Activated CD8-positive, alpha-beta memory T cell treated with anti-CD3 and anti-CD28 coated beads, Interleukin-2, amount 50 U/mL, for 4 hours (primary cell): ENCODE measurements around the gene TNFRSF13B.

ENCODE experiments used
- DNase-seq: peaks from one replicate; pipeline ENCODE4 v3.0.0-alpha.2; 2020

The TNFRSF13B gene

DNA sequence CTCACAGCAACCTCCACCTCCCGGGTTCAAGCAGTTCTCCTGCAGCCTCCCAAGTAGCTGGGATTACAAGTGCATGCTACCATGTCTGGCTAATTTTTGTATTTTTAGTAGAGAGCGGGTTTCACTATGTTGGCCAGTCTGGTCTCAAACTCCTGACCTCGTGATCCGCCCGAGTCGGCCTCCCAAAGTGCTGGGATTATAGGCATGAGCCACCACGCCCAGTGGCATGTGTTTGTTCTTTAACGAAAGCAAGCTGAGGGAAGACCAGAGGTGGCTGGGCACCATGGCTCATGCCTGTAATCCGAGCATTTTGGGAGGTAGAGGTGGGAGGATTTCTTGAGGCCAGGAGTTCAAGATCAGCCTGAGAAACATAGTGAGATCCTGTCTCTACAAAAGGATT, 18.1 kb downstream of the TNFRSF13B start:
- no peak for DNase-seq

DNA sequence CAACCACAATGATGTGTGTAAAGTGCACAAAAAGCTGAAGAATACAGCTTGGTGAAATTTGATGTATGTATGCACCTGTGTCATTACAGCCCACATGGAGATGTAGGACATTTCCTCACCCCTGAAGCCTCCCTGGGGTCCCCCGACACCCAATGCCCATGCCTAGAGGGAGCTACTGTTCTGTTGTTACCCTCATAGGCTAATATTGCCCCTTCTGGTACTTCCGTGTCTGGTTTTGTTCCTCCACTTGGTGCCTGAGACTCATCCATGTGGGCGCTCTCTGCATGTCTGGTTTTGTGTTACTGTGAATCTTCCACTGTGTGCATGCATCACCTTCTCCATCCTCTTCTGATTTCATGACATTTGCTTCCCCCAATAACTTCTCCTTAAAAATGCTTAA, 18.6 kb downstream of the TNFRSF13B start:
- no peak for DNase-seq

DNA sequence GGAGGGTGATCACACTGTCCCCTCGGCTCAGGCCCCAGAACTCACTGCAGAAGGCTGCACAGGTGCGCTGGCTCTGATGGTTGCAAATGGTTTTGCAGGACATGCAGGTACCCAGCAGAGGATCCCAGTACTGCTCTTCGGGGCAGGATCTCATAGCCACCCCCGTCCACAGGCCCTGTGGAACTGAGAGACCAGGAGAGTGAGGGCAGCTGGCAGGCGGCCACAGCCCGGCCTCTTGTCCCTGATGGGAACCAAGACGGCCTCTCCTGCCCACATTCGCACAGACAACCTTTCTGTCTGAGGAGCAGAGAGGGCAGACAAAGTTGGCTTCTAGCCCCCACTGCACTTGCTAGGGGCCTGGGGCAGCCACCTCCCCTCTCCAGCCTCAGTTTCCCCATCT, 19.5 kb downstream of the TNFRSF13B start:
- no peak for DNase-seq

GRCh38 chr17:16950488-16950887, 21.4 kb downstream of the TNFRSF13B start:
- no peak for DNase-seq

DNA sequence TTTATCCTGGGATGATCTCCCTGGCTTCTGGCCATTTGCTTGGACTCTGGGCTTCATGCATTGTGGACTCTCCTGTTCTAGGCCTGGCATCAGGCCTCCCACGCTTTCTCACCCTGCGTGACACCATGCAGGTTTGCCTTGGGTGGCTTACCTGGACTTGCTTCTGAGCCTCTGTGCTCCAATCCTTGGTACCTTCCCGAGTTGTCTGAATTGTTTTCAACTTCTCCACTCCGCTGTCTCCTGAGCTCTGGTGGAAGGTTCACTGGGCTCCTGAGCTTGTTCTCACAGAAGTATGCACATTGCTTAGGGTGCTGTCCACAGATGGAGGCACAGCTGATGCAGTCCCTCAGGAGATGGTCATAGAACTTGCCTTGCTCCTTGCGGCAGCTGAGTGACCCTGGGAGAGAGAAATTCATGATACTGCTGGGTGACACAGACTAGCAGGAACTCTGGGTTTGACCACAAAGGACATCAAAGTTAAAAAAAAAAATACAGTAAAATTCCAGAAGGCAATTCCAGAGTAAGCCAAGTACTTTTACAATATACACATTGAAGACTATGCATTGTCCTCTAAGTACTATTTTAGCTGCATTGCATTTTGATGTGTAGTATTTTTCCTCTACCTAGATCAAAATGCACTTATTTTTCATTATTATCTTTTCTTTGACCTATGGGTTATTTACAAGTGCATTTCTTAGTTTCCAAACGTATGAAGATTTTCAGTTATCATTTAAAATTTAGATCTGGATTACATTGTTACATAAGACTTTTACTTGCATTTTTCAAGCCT, 23.1 kb downstream of the TNFRSF13B start:
- DNase-seq, result no peak

- no peak for DNase-seq
Measured at GRCh38 chr17:16947470-16947869, 24.4 kb downstream of the TNFRSF13B start.

DNA sequence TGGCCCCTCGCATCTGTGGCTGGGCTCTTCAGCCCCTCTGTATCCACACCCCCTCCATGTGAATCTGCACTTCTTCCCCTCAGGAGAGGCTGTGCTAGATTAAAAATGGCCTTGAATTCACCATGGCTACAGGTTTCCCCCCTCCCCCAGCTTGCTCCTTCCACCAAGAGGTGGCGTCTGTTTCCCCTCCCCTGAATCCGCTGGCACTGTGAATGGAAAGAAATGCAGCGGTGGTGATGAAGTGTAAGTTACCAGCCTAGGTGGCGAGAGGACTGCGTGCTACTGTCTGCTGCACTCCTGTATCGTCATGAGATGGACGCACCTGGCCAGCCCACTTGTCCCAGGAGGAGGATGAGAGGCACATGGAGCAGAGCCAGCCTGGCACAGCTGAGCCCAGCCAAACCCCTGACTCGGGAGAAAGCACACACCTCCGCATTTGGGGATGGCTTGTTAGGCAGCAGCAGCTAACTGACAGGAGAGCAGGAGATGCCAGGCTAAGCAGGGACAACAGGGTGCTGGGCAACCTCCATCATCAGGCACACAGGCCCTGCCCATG, 26.2 kb downstream of the TNFRSF13B start:
- no peak for DNase-seq

DNA sequence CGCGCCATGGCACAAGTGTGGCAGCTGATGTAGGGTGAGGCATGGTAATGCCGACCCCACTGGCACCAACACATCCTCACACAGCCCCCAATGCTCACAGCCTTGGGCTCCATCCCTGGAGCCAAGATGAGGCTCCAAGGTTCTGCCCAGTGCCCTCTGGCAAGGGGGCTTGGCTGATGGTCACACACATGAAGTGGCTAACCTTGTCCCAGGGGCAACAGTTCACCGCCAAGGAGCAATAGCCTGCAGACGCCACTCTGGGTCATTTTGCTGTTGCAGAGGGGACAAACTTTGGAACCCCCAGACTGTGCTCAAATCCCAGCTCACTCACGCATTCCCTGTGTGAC, 26.8 kb downstream of the TNFRSF13B start:
- DNase-seq, result no peak

DNA sequence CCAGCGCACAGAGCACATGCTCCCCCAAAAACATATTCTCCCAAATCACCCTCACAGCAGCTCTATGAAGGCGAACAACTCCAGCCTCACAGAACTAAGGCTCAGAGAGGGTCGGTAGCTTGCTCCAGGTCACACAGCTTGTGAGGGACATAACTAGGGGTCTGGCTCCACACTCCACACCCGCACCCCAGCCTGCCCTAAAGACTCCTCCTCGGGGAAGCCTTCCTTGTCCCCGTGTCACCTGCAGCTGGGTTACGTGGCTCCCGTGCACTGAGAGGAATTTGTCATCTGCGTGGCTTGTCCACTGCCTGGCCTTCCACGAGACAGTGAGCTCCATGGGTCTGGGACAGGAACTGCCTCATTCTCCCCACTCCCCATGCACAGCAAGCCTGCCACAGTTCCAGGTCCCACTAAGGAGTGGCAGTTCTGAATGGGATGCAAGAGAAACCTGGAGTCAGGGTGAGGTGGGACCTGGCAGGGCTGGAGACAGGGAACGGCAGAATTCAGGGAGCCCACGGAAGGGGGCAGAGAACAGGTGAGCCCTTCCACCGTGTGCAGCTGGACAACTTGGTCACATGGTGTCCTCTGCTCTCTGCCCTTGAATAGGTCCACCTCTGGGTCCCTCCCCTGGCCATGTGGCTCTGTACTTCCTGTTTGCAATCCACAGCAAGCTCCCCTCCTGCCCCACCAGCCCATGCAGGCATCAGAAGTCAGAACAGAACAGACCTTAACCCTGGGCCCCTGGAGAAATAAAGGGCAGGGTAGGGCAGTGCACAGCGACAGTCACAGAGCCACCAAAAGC, 27.4 kb downstream of the TNFRSF13B start:
- no peak for DNase-seq

- DNase-seq, result no peak
Measured at GRCh38 chr17:16943541-16944333, 28.2 kb downstream of the TNFRSF13B start.

- no peak for DNase-seq
Measured at GRCh38 chr17:16943032-16943352, 28.9 kb downstream of the TNFRSF13B start.

DNA sequence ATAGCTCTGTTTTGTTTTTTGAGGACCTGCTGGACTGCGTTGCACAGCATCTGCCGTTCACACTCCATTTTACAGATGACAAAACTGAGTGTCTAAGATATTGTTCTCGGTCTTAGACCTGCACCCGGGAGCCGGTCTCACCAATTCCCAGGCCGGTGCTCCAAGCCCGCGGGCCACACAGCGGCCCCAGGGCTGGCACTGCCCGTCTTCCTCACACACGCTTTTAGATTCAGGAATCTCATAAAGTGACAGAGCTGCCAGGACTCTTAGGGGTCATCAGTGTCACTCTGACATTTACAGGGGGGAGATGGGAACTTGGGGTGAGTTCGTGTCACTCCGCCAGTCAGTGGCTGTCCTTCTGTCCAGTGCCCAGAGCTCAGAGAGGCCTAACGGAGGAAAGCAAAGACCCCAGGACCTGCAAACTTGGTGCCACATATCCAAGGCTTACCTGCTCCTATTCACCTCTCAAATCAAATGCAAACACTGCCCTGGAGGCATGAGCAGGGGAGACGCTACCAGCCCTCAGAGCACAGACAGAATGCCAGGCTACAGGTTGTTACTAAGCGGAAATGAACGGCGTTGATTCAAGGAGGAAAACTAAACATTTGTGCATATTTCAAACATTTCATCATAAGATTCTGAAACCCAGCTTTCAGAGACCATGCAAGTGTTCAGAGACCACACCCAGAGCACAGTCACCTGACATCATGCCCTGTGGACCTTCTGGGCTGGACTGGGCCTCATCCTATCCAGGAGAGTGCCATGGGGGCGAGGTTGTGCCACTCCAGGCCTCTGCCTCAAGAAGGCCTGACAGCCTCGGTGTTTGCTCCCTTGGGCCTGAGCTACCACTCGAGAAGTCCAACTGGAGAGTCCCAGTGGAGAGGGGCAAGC, 29.5 kb downstream of the TNFRSF13B start:
- no peak for DNase-seq

GRCh38 chr17:16941072-16942036, 30.6 kb downstream of the TNFRSF13B start:
- DNase-seq, result no peak

DNA sequence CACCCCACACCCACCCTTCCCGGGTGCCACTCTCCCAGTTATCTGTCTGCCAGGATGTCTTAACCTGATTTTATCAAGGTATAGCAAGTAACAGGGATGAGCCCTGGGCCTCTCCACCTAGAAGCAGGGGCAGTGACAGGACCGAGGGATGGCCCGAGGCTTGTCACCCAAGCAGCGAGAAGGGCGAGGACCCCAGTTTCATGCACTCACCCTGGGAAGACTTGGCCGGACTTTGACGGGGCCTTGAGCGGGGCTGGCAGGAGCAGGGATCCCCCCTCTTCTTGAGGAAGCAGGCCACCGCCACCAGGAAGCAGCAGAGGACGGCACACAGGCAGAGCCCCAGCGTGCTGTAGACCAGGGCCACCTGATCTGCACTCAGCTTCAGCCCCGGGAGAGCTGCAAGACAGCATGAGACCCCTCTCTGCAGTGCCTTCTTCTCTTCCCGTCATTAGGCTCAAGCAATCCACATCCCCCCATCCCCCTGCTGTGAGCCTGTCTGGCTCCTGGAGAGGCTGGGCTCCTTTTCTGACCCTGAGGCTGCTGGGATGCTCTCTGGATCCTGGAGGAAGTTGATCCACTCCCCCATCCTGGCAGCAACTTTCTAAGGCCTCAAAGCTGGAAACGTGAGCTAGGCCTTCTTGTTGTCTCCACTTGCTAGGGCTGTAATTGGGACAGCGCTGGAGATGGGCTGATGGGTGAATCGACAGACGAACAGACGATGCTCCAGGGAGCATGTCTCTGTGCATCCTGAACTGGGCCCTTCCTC, 31.6 kb downstream of the TNFRSF13B start:
- no peak for DNase-seq

DNA sequence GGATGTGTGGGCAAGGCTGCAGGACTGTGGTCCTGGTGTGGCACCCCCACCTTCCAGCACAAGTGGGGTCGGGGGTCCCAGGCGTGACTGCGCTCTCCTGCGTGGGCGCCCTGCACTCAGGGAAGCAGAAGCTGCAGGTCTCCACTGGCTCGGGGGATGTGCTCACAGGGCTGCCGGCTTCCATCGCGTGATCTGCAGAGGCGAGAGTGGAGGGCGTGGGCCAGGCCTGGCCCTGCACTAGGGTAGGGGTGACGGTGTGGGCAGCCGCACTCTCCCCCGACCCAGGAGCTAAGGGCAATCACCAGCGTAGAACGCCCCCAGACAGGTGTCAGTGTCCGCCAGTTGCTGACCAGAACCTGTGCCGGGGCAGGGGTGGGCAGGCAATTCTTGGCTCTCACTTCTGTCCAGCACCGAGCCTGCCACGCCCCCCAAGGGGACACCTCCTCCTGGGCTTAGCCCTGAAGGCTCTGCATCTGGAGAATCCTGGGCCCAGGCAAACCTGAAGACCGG, 32.3 kb downstream of the TNFRSF13B start:
- no peak for DNase-seq

- DNase-seq, result no peak
Measured at GRCh38 chr17:16939208-16939576, 32.7 kb downstream of the TNFRSF13B start.

DNA sequence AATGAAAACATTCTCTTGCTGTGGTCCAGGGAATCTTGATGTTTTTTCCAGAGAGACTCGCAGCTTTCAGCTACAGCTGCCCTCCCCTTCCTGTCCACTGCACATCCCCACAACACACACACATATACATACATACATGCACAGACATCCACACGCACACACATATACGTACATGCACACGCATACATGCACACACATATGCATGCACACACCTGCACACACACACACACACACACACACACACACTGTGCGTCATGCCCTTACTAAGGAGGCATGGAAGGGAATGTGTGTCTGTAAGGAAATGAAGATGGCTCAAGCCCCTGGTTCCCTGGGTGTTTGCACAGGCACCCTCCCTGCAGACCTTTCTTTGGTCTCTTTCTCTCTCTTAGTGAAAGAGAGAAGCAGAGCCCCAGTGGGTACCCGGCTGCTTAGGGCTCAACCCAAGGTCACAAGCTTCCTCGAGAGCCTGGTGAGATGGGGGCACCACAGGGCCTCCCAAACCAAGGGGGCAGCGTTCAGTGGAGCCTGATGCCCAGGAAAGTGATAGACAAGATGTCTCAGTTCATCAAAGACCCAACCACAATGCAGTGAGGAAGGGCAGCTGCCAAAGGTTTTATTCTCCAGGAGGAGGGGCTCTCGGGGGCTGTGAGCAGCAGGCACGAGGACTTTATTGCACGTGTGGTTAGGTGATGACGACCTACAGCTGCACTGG, 33.3 kb downstream of the TNFRSF13B start:
- DNase-seq, result no peak

DNA sequence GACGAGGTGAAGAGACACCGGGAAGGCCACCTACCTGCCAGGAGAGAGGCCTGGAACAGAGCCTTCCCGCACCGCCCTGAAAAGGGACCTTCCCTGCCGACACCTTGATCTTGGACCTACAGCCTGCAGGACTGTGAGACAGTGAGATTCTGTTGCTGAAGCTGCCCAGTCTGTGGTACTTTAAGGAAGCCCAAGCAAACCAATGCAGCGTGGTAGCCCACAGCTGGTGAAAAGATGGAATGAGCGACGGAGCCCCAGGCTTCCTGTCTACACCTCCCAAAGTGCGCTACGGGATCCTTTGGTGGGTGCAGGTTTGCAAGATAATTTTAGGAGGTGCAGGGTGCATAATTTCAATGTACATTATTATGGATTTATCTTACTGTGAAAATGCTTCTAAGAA, 33.9 kb downstream of the TNFRSF13B start:
- DNase-seq, result no peak

DNA sequence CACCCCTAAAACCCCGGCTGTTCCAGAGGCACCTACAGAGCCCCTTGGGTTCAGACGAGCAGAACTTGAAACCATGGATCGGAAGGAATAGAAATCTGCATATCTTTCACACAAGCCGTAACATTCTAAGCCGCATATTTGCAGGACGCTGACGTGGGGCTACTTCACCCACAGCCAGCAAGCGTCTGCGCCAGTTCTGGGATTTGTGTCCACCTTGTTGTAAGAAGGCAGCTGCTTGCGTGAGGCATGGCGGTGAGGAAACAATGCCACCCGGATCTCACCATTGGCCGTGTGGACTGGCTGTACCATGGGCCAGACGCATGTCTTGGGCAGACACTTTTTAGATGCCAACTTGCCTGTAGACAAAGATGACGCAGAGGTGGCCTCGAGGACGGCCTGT, 34.5 kb downstream of the TNFRSF13B start:
- DNase-seq, result no peak
